Chondrocyte (in vitro differentiated cells): ENCODE measurements around the gene L3MBTL1. TPM values are rescaled to one million over a fixed set of nuclear protein-coding genes. Genes with fewer than 3 reads are reported as not detected.

ENCODE experiments used
- DNase-seq: peaks from one replicate; pipeline ENCODE4 v3.0.0; 2021; ENCODE audit warnings: mixed read lengths, low spot score
- H3K27ac Mint-ChIP-seq: one replicate; pipeline ENCODE4 v1.8.0; 2021; ENCODE audit warnings: mild to moderate bottlenecking, moderate library complexity, mixed read lengths; ENCODE audit not compliant: unreplicated experiment
- H3K27me3 Mint-ChIP-seq: 2 replicates; pipeline ENCODE4 v1.8.0; 2021; ENCODE audit warnings: low read depth, mixed read lengths
- H3K36me3 Mint-ChIP-seq: 2 replicates; pipeline ENCODE4 v1.8.0; 2021; ENCODE audit warnings: low read depth, mixed read lengths
- H3K4me1 Mint-ChIP-seq: 2 replicates; pipeline ENCODE4 v1.8.0; 2021; ENCODE audit warnings: low read depth, mild to moderate bottlenecking, mixed read lengths
- H3K4me3 Mint-ChIP-seq: one replicate; pipeline ENCODE4 v1.8.0; 2021; ENCODE audit warnings: mild to moderate bottlenecking, moderate library complexity, mixed read lengths; ENCODE audit not compliant: unreplicated experiment
- H3K9me3 Mint-ChIP-seq: 2 replicates; pipeline ENCODE4 v1.8.0; 2021; ENCODE audit warnings: low read depth, mixed read lengths
- total RNA-seq: library from RNA; stranded (reverse); gene quantifications from 3 replicates; pipeline ENCODE4 v1.2.1, GENCODE V29; 2021
- TF ChIP-seq, protein P1 (sequence below): fragments of 200-600 bp; sonication (generic); IDR thresholded peaks from 2 replicates; pipeline ENCODE4 v1.5.0; 2021; ENCODE audit warnings: antibody characterized with exemption, mild to moderate bottlenecking, moderate library complexity

The L3MBTL1 gene
- total RNA-seq, 1 donor from 2014 or later: 11.2 TPM

DNA sequence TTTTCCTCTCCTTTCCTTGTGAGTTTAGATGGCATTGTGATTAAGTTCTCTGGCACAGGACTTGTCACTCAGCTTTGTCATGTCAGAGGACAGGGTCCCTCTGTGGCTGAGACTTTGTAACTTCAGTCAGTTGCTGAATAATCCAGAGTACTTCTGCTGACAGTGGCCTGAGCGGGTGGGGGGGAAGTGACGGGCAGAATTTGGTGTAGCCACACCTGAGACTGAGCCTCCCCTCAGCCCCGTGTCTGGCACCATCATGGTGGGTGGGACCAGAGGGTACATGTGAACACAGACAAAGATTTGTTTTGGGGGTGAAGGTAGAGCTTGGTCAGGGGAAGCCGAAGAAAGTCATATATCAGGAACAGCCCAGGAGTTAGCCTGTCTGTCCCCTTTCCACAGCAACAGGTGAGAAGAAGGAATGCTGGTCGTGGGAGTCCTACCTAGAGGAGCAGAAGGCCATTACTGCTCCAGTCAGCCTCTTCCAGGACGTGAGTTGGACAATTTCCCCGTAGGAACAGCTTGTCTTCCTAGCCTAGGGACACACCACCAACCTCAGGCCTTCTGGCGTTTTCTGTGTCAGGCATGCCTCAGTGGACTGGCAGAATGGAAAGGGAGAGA is 20.9 kb downstream of the L3MBTL1 start:
- Mint-ChIP-seq H3K4me1 (no peaks in the 10 kb centered on the region), H3K36me3 (peaks cover 2% of the 10 kb centered on the region), H3K9me3 (peaks cover 6% of the 10 kb centered on the region), H3K27ac (no peak overlapping the region), H3K4me3 (no peak overlapping the region), H3K27me3 (no peaks in the 10 kb centered on the region)
- peak; percentile 63 for DNase-seq
- TF ChIP-seq, protein P1, sequence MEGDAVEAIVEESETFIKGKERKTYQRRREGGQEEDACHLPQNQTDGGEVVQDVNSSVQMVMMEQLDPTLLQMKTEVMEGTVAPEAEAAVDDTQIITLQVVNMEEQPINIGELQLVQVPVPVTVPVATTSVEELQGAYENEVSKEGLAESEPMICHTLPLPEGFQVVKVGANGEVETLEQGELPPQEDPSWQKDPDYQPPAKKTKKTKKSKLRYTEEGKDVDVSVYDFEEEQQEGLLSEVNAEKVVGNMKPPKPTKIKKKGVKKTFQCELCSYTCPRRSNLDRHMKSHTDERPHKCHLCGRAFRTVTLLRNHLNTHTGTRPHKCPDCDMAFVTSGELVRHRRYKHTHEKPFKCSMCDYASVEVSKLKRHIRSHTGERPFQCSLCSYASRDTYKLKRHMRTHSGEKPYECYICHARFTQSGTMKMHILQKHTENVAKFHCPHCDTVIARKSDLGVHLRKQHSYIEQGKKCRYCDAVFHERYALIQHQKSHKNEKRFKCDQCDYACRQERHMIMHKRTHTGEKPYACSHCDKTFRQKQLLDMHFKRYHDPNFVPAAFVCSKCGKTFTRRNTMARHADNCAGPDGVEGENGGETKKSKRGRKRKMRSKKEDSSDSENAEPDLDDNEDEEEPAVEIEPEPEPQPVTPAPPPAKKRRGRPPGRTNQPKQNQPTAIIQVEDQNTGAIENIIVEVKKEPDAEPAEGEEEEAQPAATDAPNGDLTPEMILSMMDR: no peak

GRCh38 chr20:43529051-43529450 is 21.6 kb downstream of the L3MBTL1 start:
- H3K4me3 Mint-ChIP-seq: no peak overlapping the region
- DNase-seq: peak; percentile 28
- no peaks in the 10 kb centered on the region for H3K4me1 Mint-ChIP-seq
- no peak overlapping the region for H3K27ac Mint-ChIP-seq
- TF ChIP-seq, protein P1: no peak
- no peaks in the 10 kb centered on the region for H3K27me3 Mint-ChIP-seq
- peaks cover 5% of the 10 kb centered on the region for H3K9me3 Mint-ChIP-seq
- peaks cover 2% of the 10 kb centered on the region for H3K36me3 Mint-ChIP-seq

- peak; percentile 42 for DNase-seq
- TF ChIP-seq, protein P1: no peak
- no peaks in the 10 kb centered on the region for H3K4me1 Mint-ChIP-seq
- peaks cover 1% of the 10 kb centered on the region for H3K9me3 Mint-ChIP-seq
- no peaks in the 10 kb centered on the region for H3K27me3 Mint-ChIP-seq
- peaks cover under 1% of the 10 kb centered on the region for H3K36me3 Mint-ChIP-seq
- no peak overlapping the region for H3K27ac Mint-ChIP-seq
- no peak overlapping the region for H3K4me3 Mint-ChIP-seq
Observed at GRCh38 chr20:43529457-43530153, 22.1 kb downstream of the L3MBTL1 start.

DNA sequence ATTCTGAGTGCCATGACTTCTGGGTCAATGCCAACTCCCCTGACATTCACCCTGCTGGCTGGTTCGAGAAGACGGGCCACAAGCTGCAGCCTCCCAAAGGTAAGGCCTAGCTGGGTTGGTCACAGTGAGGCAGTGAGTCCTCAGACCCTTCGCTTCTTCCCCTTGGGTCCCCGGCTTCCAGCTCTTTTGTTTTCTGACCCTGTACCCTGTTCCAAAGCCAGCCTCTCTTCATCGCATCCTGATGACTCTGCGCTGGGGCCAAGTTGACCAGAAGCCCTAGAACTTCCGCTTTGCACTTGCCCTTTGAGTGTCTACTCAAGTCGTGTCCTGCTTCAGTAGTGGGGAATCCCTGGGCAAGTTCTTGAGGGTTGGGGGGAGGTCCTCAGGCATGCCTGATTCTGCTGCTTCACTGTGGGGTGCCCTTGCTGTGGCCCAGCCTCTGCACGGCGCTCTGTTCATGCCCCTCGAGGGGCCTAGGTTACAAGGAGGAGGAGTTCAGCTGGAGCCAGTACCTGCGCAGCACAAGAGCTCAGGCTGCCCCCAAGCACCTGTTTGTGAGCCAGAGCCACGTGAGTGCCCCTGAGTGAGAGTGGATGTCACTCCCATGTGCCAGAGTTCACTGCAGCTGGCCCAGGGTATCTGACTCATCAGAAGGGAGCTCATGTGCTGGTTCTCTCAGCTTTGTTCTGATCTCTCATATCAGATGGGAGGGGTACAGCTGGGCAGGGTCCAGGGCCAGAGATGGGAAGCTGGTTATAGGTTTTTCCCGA is 23.0 kb downstream of the L3MBTL1 start:
- Mint-ChIP-seq H3K4me3 (no peak overlapping the region), H3K36me3 (peaks cover 4% of the 10 kb centered on the region), H3K9me3 (no peaks in the 10 kb centered on the region), H3K27me3 (no peaks in the 10 kb centered on the region), H3K4me1 (no peaks in the 10 kb centered on the region), H3K27ac (no peak overlapping the region)
- DNase-seq: peak; percentile 50
- TF ChIP-seq, protein P1: no peak

GRCh38 chr20:43531091-43531443 is 23.6 kb downstream of the L3MBTL1 start:
- no peaks in the 10 kb centered on the region for H3K4me1 Mint-ChIP-seq
- no peaks in the 10 kb centered on the region for H3K27me3 Mint-ChIP-seq
- H3K9me3 Mint-ChIP-seq: no peaks in the 10 kb centered on the region
- DNase-seq: no peak
- no peak overlapping the region for H3K27ac Mint-ChIP-seq
- H3K4me3 Mint-ChIP-seq: no peak overlapping the region
- TF ChIP-seq, protein P1: no peak
- peaks cover 4% of the 10 kb centered on the region for H3K36me3 Mint-ChIP-seq
